ENCODE data around the gene CCP110. TPM values are rescaled to one million over a fixed set of nuclear protein-coding genes. Genes with fewer than 3 reads are reported as not detected.
"Not testable (repeated sequence)": the region's sequence is repeated elsewhere in the genome, so short reads cannot be mapped to it uniquely, and the experiment has no call there.

CCP110 gene
- total RNA-seq, 1 donor from 2014 or later: 73.8 TPM

DNA sequence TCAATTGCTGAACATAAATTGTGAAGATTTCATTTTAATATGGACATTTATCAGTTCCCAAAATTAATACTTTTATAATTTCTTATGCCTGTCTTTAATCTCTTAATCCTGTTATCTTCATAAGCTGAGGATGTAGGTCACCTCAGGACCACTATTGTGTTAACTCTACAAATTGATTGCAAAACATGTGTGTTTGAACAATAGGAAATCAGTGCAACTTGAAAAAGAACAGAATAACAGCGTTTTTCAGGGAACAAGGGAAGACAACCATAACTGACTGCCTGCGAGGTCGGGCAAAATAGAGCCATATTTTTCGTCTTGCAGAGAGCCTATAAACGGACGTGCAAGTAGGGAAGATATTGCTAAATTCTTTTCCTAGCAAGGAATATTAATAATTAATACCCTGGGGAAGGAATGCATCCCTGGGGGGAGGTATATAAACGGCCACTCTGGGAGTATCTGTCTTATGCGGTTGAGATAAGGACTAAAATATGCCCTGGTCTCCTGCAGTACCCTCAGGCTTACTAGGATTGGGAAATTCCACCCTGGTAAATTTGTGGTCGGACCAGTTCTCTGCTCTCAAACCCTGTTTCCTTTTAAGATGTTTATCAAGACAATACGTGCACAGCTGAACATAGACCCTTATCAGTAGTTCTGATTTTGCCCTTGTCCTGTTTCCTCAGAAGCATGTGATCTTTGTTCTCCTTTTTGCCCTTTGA, 19.7 kb downstream of the CCP110 start:
- DNase-seq (ENCODE audit: low spot score in 2 of 2); FAIRE-seq: not testable (repeated sequence)

- FAIRE-seq (no peak), DNase-seq (ENCODE audit: low spot score in 2 of 2) (no peak)
These were observed 24.4 kb downstream of the CCP110 start for GRCh38 chr16:19548144-19548543.

DNA sequence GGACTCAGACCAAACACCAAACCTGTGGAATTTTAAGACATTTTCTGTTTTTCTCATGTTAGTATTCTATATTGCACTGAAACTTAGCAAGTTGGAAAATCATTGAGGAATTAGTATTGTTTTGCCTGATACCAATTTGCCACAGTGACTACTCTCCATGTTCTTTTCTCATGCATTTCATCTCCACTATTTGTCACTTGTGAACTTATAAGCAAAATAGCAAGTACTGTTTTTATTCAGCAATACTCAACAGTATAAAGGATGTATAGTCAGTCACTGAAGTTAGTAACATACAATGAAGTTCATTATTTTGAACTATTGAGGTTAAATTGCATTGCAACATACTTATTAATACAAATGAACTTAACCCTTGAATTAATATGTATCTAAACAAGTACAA, 25.9 kb downstream of the CCP110 start:
- no peak for FAIRE-seq
- DNase-seq (ENCODE audit: low spot score in 2 of 2): no peak

DNA sequence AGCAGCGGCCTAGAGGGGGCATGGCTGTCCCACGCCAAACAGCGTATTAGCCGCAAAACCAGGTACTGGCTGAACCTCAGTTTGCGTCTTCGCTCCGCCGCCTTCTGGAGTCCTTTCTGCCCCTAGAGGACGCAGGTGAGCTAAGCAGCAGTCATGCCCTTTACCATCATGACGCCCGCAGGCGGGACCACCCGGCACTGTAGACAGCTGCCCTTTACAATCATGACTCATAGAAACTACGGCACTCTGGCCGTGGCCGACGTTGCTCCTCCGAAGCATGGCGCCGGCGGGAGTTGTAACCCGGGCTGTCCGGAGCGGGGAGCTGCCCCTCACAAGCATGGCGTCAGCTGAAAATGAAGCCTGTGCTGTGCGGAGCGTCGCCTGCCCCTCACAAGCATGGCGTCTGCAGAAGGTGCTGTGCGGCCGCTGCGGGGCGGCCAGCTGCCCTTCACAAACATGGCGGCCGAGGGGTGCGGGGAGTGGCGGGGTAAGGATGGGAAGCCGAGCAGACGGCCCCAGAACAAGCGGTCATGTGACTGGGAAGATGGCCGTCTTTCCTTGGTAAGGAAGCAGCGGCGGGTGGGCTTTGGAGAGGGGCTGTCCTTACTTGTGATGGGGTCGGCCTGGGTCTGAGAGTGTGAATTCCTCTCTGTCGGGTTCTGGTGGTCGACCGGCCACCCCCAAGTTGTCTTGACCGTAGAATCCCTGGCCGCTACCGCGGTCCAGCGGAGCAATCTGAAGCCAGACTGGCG, 31.6 kb downstream of the CCP110 start, which contains the start of gene VPS35L:
Gene VPS35L (plus strand): TSS at position 518 of the 752 bp plus-strand sequence. CDS start 27 bp downstream, at position 545.
- DNase-seq (ENCODE audit: low spot score in 2 of 2) (peak; percentile 74 to 88), FAIRE-seq (no peak)

DNA sequence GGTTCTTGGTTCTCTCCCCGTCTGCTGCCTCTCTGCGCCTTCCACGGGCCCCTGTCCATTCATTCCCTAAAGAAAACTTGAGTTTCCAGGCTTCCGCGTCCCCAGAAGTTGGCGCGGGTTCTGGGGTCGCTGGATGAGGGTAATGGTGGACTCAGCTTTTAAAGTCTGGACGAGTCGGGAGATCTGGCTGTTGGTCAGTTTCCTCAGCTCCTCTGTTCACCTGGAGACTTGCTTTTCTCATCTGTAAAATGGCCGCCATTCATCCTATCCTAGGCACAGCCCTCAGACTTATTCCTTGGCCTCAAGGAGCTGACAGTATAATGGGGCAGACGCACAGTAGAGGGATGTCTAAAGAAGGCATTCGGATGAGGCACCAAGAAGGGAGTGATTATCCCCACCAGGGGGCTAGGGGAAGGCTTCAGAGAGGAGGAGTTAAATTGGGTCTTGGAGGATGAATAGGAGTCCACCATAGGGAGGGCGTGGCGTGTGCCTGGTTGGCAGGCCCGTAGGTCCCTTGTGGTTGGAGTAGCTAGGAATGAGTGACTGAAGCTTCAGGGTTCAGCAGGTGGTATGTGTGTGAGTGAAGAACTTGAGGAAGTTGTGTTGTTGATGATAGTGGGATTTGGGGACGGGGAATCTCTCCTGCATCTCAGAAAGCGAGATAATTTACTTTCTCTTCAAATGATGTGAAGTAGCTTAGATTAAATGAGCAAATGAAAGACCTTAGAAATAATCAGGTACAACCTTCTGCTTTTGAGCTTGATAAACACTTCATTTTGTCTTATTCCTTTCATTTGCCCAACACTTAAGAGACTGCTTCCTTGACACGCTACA, 32.4 kb downstream of the CCP110 start:
- DNase-seq (ENCODE audit: low spot score in 2 of 2) (no peak), FAIRE-seq (no peak)

- peak; percentile 69 for FAIRE-seq
These were observed 35.6 kb downstream of the CCP110 start for GRCh38 chr16:19559242-19559910.

GRCh38 chr16:19560078-19560477, 36.3 kb downstream of the CCP110 start:
- no peak for DNase-seq (ENCODE audit: low spot score in 2 of 2)
- no peak for FAIRE-seq

More at GRCh38 chr16:19559242-19559910, 35.6 kb downstream of the CCP110 start:
- DNase-seq (ENCODE audit: low spot score in 2 of 2): peak; percentile 26 to 43

- FAIRE-seq: no peak
- no peak for DNase-seq (ENCODE audit: low spot score in 2 of 2)
These were observed 39.6 kb downstream of the CCP110 start for GRCh38 chr16:19563377-19563776.

- no peak for DNase-seq (ENCODE audit: low spot score in 2 of 2)
- no peak for FAIRE-seq
These were observed 42.6 kb downstream of the CCP110 start for GRCh38 chr16:19566362-19566761.

GRCh38 chr16:19567560-19567959, 43.8 kb downstream of the CCP110 start:
- no peak for DNase-seq (ENCODE audit: low spot score in 2 of 2)
- no peak for FAIRE-seq

DNA sequence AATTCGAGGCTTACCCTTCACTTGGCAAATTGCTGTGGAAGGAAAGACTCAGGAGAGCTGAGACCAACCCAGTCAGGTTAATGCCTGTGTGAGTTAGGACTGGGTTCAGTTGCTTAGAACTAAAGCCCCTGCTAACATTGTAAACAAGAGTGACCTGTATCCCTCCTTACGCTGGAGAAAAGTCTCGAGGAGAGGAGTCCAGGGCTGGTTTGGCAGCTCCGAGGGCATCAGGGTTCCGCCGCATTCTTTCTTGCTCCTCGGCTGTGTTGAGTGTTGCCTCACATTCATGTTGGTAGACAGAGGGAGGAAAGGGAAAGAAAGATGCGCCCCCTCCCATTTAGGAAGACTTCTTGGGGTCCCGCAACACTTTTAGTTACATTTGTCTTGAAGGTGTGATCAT, 50.3 kb downstream of the CCP110 start:
- FAIRE-seq (no peak), DNase-seq (ENCODE audit: low spot score in 2 of 2) (no peak)

DNA sequence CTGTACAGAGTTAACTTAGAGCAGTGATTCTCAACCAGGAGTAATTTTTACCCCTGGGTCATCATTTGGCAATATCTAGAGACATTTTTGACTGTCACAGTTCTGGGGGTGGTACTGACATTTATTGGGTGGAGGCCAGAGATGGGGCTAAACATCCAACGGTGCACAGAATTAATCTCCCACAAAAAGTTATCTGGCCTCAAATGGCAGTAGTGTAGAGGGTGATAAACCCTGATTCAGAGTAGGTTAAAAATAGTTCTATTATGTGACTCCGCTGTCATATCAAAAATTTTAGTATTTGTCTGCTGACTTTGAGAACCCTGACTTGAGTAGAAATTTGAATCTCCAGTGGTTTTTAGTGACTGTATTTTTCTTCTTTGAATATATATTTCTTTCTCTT, 50.9 kb downstream of the CCP110 start:
- FAIRE-seq: no peak
- DNase-seq (ENCODE audit: low spot score in 2 of 2): no peak

GRCh38 chr16:19578378-19578971, 54.7 kb downstream of the CCP110 start:
- FAIRE-seq (peak; percentile 96), DNase-seq (ENCODE audit: low spot score in 2 of 2) (peak; percentile 59 to 60)

DNA sequence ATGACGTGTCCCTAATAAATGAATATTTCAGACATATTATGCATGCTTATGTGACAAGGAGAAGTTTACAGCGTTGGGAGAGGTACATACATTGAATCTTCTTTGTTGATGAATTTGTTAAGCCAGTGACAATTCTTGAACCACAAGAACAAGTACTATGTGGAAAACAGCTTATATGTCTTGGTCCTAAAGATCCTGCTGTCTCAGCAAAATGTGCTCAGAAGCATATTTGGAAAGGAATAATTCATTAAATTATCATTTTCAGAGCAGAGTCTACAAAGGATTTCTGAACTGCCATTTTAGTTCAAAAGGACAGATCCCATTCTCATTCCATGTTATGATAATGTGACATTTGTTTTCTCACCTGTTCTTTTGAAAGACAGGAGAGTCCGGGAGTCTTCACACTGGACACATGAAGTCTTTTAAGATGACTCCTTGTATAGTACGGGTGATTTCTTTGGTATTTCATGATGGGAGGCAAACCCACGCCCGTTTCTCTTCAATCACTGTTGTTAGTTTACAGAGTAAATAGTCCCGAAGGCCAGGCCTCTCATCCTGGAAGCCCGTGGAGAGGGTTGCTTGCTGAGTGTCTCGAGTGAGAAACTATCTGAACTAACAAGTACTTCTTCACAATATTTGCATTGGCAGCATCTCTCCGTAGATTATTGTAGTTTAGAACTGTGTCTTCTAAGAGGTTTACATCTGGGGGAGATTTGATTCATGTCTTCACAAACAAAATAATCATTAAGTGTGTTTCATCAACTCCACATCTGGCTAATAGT, 58.5 kb downstream of the CCP110 start:
- FAIRE-seq (no peak), DNase-seq (ENCODE audit: low spot score in 2 of 2) (no peak)

GRCh38 chr16:19583665-19584300, 60.0 kb downstream of the CCP110 start:
- DNase-seq (ENCODE audit: low spot score in 2 of 2) (no peak), FAIRE-seq (no peak)

- peak in 1 of 2 donors; percentile 23 for DNase-seq (ENCODE audit: low spot score in 2 of 2)
- no peak for FAIRE-seq
These were observed 64.9 kb downstream of the CCP110 start for GRCh38 chr16:19588661-19589060.

GRCh38 chr16:19589106-19589505, 65.4 kb downstream of the CCP110 start:
- no peak for FAIRE-seq
- no peak for DNase-seq (ENCODE audit: low spot score in 2 of 2)

DNA sequence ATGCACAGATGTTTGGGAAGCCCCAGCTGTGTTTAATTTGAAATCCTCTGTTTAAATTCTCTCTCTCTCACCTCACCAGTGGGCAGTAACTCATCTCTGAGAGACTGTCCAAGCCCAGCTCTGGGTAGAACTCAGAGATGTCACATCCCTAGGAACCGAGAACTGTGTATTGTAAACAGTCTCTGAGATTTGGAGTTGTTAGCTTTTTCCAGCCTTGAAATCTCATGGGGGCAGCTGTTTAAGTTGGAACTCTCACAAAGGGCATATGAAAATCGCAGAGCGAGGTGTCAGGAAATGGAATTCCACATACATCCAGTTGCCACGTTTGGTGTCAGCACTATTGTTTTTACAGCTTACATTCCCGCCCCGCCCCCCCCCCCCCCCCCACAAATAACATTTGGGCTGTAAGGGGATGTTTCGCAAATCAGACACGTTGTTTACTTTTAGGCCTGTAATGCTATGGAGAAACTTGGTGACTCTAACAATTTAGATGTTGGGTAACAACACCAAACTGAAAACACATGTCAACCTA, 66.1 kb downstream of the CCP110 start:
- DNase-seq (ENCODE audit: low spot score in 2 of 2): no peak

More for the DNA sequence above, 66.1 kb downstream of the CCP110 start:
- FAIRE-seq: no peak
